Activated CD4-positive, alpha-beta T cell treated with anti-CD3 and anti-CD28 coated beads, Interleukin-2, amount 10 ng/mL, durations not matched to agents 24 days and 14 days (primary cell): Measurements from ENCODE around the gene IPCEF1. TPM values are rescaled to one million over a fixed set of nuclear protein-coding genes. Genes with fewer than 3 reads are reported as not detected.
A peak's percentile ranks its signal among the peaks of the same experiment; 100 is the strongest.
"Not testable (repeated sequence)": the region's sequence is repeated elsewhere in the genome, so short reads cannot be mapped to it uniquely, and the experiment has no call there.

Source experiments
- DNase-seq: peaks from one replicate; pipeline ENCODE4 v3.0.0; 2022
- H3K27ac Mint-ChIP-seq: one replicate; pipeline ENCODE4 v1.8.0; 2022; ENCODE audit warnings: mild to moderate bottlenecking, mixed read lengths
- H3K27me3 Mint-ChIP-seq: one replicate; pipeline ENCODE4 v1.8.0; 2022; ENCODE audit warnings: mixed read lengths
- H3K36me3 Mint-ChIP-seq: one replicate; pipeline ENCODE4 v1.8.0; 2022; ENCODE audit warnings: low read depth, mild to moderate bottlenecking, mixed read lengths
- H3K4me1 Mint-ChIP-seq: one replicate; pipeline ENCODE4 v1.8.0; 2021; ENCODE audit warnings: mixed read lengths
- H3K4me3 Mint-ChIP-seq: one replicate; pipeline ENCODE4 v1.8.0; 2022; ENCODE audit warnings: mild to moderate bottlenecking, moderate library complexity, mixed read lengths
- H3K9me3 Mint-ChIP-seq: one replicate; pipeline ENCODE4 v1.8.0; 2021; ENCODE audit warnings: mixed read lengths
- intact Hi-C: fragments of 100-400 bp; cut with micrococcal nuclease; formaldehyde crosslinking; loops from one replicate; pipeline ENCODE4 v1.15.1; 2023
- total RNA-seq: library from RNA; stranded (reverse); gene quantifications from 2 replicates; pipeline ENCODE4 v1.2.3, GENCODE V29; 2022

IPCEF1 gene
- total RNA-seq, 1 donor from 2014 or later = 1.5 TPM

GRCh38 chr6:154307147-154307546, 49.5 kb downstream of the IPCEF1 start:
- H3K36me3 Mint-ChIP-seq, H3K4me3 Mint-ChIP-seq, intact Hi-C loops: not testable (repeated sequence)

GRCh38 chr6:154306696-154307095, 49.9 kb downstream of the IPCEF1 start:
- intact Hi-C loops = no loop called here
- Mint-ChIP-seq H3K4me3 (no peak overlapping the region), H3K4me1 (peaks cover 4% of the 10 kb centered on the region), H3K27me3 (peaks cover 20% of the 10 kb centered on the region), H3K36me3 (no peaks in the 10 kb centered on the region), H3K27ac (no peak overlapping the region), H3K9me3 (peaks cover 8% of the 10 kb centered on the region)
- DNase-seq = no peak

More at GRCh38 chr6:154307147-154307546, 49.5 kb downstream of the IPCEF1 start:
- H3K27ac Mint-ChIP-seq, DNase-seq, H3K4me1 Mint-ChIP-seq: not testable (repeated sequence)
- Mint-ChIP-seq H3K27me3 (peaks cover 22% of the 10 kb centered on the region), H3K9me3 (peaks cover 11% of the 10 kb centered on the region)

GRCh38 chr6:154304191-154304590, 52.4 kb downstream of the IPCEF1 start:
- peaks cover 20% of the 10 kb centered on the region for H3K27me3 Mint-ChIP-seq
- peaks cover 4% of the 10 kb centered on the region for H3K4me1 Mint-ChIP-seq
- no peaks in the 10 kb centered on the region for H3K36me3 Mint-ChIP-seq
- intact Hi-C loops = loop anchor here (5.0 kb wide), 1 partner anchor 48 kb away; no protein-coding TSS in a partner anchor
- no peaks in the 10 kb centered on the region for H3K9me3 Mint-ChIP-seq
- H3K4me3 Mint-ChIP-seq = no peak overlapping the region
- no peak for DNase-seq
- no peak overlapping the region for H3K27ac Mint-ChIP-seq

GRCh38 chr6:154303642-154304041, 53.0 kb downstream of the IPCEF1 start:
- intact Hi-C loops = loop anchor here (5.0 kb wide), 1 partner anchor 49 kb away; no protein-coding TSS in a partner anchor
- H3K4me3 Mint-ChIP-seq, H3K36me3 Mint-ChIP-seq, H3K27ac Mint-ChIP-seq, DNase-seq, H3K9me3 Mint-ChIP-seq, H3K4me1 Mint-ChIP-seq: not testable (repeated sequence)
- peaks cover 17% of the 10 kb centered on the region for H3K27me3 Mint-ChIP-seq

GRCh38 chr6:154301839-154302752, 54.5 kb downstream of the IPCEF1 start:
- peaks cover 19% of the 10 kb centered on the region for H3K27me3 Mint-ChIP-seq
- H3K9me3 Mint-ChIP-seq = no peaks in the 10 kb centered on the region
- DNase-seq = peak; percentile 67
- H3K4me3 Mint-ChIP-seq = no peak overlapping the region
- no peak overlapping the region for H3K27ac Mint-ChIP-seq
- H3K4me1 Mint-ChIP-seq = peaks cover 4% of the 10 kb centered on the region
- intact Hi-C loops = loop anchor here (5.0 kb wide), 1 partner anchor 50 kb away; no protein-coding TSS in a partner anchor
- no peaks in the 10 kb centered on the region for H3K36me3 Mint-ChIP-seq

GRCh38 chr6:154301086-154301625, 55.4 kb downstream of the IPCEF1 start:
- peaks cover 4% of the 10 kb centered on the region for H3K4me1 Mint-ChIP-seq
- peaks cover 19% of the 10 kb centered on the region for H3K27me3 Mint-ChIP-seq
- H3K36me3 Mint-ChIP-seq = no peaks in the 10 kb centered on the region
- no peaks in the 10 kb centered on the region for H3K9me3 Mint-ChIP-seq
- intact Hi-C loops = loop anchor here (5.0 kb wide), 1 partner anchor 51 kb away; no protein-coding TSS in a partner anchor
- no peak overlapping the region for H3K27ac Mint-ChIP-seq
- no peak overlapping the region for H3K4me3 Mint-ChIP-seq
- no peak for DNase-seq

GRCh38 chr6:154298297-154298696, 58.3 kb downstream of the IPCEF1 start:
- Mint-ChIP-seq H3K27ac (no peak overlapping the region), H3K9me3 (no peaks in the 10 kb centered on the region), H3K36me3 (no peaks in the 10 kb centered on the region), H3K27me3 (peaks cover 26% of the 10 kb centered on the region), H3K4me1 (peaks cover 4% of the 10 kb centered on the region), H3K4me3 (no peak overlapping the region)
- intact Hi-C loops = no loop called here
- no peak for DNase-seq

- Mint-ChIP-seq H3K9me3 (no peaks in the 10 kb centered on the region), H3K4me3 (no peak overlapping the region), H3K4me1 (peaks cover 4% of the 10 kb centered on the region), H3K36me3 (no peaks in the 10 kb centered on the region), H3K27me3 (peaks cover 31% of the 10 kb centered on the region), H3K27ac (no peak overlapping the region)
- intact Hi-C loops = no loop called here
- peak; percentile 36 for DNase-seq
These were observed 58.9 kb downstream of the IPCEF1 start for GRCh38 chr6:154297721-154298120.

GRCh38 chr6:154297210-154297609, 59.4 kb downstream of the IPCEF1 start:
- no peak for DNase-seq
- H3K4me1 Mint-ChIP-seq = peaks cover 4% of the 10 kb centered on the region
- H3K9me3 Mint-ChIP-seq = no peaks in the 10 kb centered on the region
- no peak overlapping the region for H3K4me3 Mint-ChIP-seq
- H3K27ac Mint-ChIP-seq = no peak overlapping the region
- H3K27me3 Mint-ChIP-seq = peaks cover 32% of the 10 kb centered on the region
- no peaks in the 10 kb centered on the region for H3K36me3 Mint-ChIP-seq
- intact Hi-C loops = no loop called here

GRCh38 chr6:154295733-154296132, 60.9 kb downstream of the IPCEF1 start:
- DNase-seq = peak; percentile 28
- peaks cover 31% of the 10 kb centered on the region for H3K27me3 Mint-ChIP-seq
- H3K4me1 Mint-ChIP-seq = no peaks in the 10 kb centered on the region
- intact Hi-C loops = no loop called here
- H3K4me3 Mint-ChIP-seq = no peak overlapping the region
- H3K36me3 Mint-ChIP-seq = no peaks in the 10 kb centered on the region
- no peaks in the 10 kb centered on the region for H3K9me3 Mint-ChIP-seq
- no peak overlapping the region for H3K27ac Mint-ChIP-seq

GRCh38 chr6:154292855-154293519, 63.6 kb downstream of the IPCEF1 start:
- peak; percentile 39 for DNase-seq
- Mint-ChIP-seq H3K27ac (no peak overlapping the region), H3K27me3 (peaks cover 34% of the 10 kb centered on the region), H3K4me3 (no peak overlapping the region), H3K36me3 (no peaks in the 10 kb centered on the region), H3K4me1 (peaks cover 3% of the 10 kb centered on the region), H3K9me3 (no peaks in the 10 kb centered on the region)
- intact Hi-C loops = no loop called here

GRCh38 chr6:154292066-154292465, 64.5 kb downstream of the IPCEF1 start:
- peaks cover 27% of the 10 kb centered on the region for H3K27me3 Mint-ChIP-seq
- H3K9me3 Mint-ChIP-seq = no peaks in the 10 kb centered on the region
- peaks cover 4% of the 10 kb centered on the region for H3K4me1 Mint-ChIP-seq
- DNase-seq = no peak
- H3K36me3 Mint-ChIP-seq = no peaks in the 10 kb centered on the region
- H3K27ac Mint-ChIP-seq = no peak overlapping the region
- intact Hi-C loops = no loop called here
- no peak overlapping the region for H3K4me3 Mint-ChIP-seq

GRCh38 chr6:154289818-154290508, 66.6 kb downstream of the IPCEF1 start:
- no peaks in the 10 kb centered on the region for H3K36me3 Mint-ChIP-seq
- H3K9me3 Mint-ChIP-seq = no peaks in the 10 kb centered on the region
- DNase-seq = peak; percentile 43
- no peak overlapping the region for H3K27ac Mint-ChIP-seq
- peaks cover 26% of the 10 kb centered on the region for H3K27me3 Mint-ChIP-seq
- H3K4me1 Mint-ChIP-seq = peaks cover 5% of the 10 kb centered on the region
- no peak overlapping the region for H3K4me3 Mint-ChIP-seq
- intact Hi-C loops = no loop called here
